NCI-H526 treated with DMSO at 0.1 percent for 48 hours (cell line): Measurements from ENCODE around the gene XPC.
A peak's percentile ranks its signal among the peaks of the same experiment; 100 is the strongest.
"Not testable (repeated sequence)": the region's sequence is repeated elsewhere in the genome, so short reads cannot be mapped to it uniquely, and the experiment has no call there.

Experiments
- DNase-seq: peaks from one replicate; lab custom pipeline; 2025; lab: John Stamatoyannopoulos, UW

The XPC gene

DNA sequence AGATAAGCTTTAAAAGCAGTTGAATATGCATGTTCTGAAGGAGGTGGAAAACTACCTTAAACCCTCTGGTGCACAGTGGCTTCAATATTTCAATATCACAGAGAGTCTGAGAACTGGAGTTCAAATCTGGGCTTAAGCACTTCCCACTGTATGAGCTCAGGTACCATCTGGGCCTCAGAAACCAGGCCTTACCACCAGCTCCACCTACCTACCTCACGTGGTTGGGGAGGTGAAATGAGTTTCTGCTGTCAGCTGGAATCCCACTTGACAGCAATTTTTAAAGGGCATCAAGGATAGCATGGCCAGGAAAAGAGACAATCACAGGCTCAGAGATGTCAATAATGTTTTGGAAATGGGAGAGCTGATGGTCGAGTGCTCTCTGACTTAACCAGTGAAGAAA is 58.8 kb downstream of the XPC start:
- DNase-seq: no peak

DNA sequence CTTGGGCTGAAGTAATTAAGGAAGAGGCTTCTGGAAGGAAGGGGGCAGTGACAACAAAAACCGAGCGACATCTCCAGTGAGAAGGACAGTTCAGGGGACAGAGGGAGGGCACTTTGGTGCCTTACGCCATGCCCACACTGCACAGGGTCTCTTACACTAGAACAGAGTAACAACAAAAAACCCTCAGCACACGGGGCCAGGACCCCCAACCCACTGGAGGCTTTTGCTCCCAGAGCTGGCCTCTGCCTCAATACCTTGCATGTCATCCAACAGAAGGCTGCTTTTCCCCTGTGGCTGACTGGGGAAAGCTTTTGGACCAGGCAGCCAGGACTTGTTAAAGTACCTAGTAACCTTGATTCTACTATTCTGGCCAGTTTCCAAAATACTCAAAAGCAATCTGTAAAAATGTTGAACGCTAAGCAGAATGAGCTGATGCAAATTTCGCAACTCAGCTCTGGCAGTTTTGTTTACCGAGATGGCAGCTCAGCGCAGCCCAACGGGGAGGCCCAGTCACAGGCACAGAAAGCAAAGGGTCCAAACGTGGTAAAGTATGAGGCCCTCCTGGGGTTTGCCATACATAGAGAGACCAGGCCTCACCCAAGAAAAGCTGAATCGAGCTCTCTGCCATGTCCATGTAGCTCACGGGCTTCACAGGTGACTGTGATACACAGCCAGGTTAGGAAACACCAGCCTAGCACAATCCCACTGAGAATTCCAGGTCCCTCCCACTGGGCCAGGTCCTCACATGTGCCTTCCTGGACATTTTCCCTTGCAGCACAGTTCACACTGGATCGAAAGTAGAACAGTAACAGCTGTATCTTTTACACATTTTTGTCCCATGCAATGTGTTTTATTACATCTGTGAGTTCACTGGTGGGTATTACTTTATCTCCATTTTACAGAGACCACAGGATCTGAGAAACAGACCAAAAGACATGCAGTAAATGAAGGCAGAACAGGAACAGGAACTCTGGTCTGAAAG is 59.7 kb downstream of the XPC start:
- peak; percentile 36 for DNase-seq

DNA sequence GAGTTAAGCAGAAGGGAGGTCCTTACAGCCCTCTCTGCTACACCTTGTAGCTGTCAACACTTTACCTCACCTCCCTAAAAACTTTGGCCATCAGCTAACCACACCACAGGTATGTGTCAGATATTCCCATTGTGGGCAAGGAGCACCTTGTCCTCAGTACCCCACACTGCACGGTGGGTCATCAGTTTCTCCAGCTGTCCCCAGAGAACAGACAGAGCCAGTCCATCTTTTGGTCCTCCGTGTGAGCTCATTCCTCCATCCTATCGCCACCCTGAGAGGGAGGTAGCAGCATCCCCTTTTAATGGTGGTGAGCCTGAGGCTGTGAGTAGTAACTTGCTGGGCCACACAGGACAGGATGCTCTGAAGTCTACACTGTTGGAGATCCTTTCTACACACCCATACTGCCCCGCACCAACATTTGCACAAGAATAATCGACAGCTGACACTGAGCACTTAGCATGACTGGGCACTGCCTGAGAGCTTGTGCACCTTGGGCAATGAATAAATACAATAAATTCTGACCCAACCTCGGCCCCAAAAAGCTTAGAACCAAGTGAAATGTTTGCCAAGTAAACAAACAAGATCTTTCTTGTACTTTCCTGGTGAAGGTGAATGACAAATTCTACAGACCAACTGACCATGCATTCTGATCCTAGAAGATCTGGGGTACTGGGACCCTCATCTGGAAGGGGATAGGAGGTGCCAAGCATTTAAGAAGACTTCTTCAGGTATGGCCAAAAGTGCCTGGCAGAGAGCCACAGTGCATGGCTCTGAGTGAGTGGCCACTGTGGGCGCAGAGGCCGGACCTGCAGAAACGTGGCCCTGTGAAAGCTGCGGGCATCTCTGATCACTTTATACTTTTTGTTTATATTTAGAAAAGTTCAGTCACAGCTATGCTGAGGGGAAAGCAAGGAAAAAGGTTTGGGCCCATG is 60.7 kb downstream of the XPC start:
- no peak for DNase-seq

- no peak for DNase-seq
These were observed 64.3 kb downstream of the XPC start for GRCh38 chr3:14113965-14114635.

GRCh38 chr3:14110699-14111098 is 67.7 kb downstream of the XPC start:
- no peak for DNase-seq

DNA sequence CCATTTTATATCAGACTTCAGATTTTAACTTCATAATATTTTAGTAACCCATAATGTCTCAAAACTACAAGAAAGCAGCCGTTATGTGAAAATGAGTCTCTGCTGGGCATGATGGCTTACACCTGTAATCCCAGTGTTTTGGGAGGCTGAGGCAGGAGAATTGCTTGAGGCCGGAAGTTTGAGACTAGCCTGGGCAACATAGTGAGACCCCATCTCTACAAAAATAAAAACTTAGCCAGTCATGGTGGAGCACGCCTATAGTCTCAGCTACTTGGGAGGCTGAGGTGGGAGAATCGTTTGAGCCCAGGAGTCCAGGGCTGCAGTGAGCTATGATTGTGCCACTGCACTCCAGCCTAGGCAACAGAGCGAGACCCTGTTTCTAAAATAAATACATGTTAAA is 68.6 kb downstream of the XPC start:
- not testable (repeated sequence) for DNase-seq

DNA sequence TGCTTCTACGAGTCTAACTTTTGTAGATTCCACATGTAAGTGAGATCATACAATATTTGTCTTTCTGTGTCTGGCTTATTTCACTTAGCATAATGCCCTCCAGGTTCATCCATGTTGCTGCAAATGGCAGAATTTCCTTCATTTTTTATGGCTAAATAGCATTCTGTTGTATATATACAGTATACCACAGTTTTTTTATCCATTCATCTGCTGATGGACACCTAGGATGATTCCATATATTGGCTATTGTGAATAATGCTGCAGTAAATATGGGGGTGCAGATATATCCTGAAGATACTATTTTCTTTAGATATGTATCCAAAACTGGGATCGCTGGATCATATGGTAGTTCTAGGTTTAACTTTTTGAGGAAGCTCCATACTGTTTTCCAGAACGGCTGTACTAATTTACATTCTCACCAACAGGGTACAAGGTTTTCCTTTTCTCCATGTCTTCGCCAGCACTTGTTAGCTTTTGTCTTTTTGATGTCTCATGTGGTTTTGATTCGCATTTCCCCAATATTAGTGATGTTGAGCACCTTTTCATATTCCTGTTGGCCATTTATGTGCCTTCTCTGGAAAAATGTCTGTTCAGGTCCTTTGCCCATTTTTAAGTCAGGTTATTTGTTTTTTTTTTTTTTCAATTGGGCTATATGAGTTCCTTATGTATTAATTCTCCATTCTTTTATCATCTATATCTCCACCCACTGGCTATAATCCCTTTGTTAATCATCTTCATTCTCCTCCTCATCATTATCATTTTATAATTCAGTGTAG is 80.6 kb downstream of the XPC start:
- DNase-seq: no peak

DNA sequence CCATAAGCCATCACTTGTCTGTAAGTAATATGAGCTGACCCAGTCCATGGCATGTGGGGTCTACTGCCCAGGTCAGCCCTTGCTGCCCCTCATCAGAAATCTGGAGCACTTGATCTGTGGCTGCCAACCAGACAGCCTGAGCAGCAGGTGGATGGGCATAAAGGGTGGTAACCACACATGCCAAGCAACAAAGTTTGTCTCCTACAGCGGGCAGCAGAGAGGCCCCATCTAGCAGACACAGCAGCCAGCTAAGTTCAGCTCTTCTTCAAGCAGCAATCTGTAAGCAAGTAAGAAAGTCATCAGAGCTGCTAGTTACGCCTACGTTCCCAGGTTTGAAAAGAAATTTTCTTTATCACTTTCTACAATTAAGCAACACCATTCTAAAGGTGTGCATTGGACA is 81.7 kb downstream of the XPC start:
- no peak for DNase-seq
